ENCODE measurements around the gene DMD.
"Not testable (repeated sequence)": the region's sequence is repeated elsewhere in the genome, so short reads cannot be mapped to it uniquely, and the experiment has no call there.

The DMD gene

DNA sequence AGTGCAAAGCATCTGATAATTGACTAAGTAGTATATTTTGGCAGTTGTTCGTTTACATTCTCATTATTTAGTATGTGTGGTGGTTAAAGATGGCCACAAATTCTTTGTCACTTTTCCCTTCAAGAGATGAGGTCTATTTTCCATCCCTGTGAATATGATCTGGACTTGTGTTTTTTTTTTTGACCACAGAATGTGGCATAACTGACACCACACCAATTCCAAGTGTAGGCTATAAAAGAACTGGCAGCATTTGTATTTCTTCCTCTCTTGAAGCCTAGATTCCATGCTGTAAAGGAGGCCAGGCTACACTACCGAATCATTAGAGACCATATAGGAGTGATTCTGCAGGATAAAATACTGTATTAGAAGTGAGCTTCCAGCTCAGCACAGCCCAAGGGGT, 596.6 kb downstream of the DMD start:
- no peak for DNase-seq (ENCODE audit: low read depth)

DNA sequence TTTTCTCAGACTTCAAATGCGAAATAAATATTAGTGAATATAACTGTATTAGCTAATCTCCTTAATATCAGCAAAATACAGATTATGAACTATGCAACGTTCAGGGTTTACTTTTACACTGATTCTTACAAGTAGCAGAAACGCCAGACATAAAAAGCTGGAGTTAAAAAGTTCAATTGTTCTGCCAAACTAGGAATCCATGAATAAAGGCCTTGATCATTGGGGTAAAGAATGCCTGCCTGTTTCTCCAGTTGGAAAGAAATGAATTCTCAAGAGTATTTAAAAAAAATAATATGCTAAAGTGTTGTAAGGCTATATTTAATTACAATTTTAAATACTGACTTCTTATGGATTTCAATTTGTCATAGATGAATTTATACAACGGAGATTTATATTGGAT, 612.2 kb downstream of the DMD start:
- DNase-seq (ENCODE audit: low read depth) = no peak

DNA sequence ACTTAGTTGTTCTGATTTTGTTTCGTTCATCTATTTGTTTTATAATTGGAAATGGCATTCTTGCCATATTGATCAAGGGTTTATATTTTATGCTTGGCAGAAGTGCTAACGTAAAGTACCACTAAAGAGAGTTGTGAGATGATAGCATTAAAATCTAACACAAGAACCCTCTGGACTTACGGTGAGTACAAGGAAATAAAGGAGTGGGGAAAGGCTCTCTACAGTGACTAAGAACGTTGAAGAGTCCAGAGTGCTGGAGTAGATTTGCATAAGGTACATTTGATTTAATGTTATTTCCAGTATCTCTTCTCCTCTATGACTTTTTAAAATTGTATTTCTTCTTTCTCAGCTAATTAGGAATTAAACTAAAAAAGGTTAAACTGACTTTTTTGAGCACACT, 612.6 kb downstream of the DMD start:
- no peak for DNase-seq (ENCODE audit: low read depth)

DNA sequence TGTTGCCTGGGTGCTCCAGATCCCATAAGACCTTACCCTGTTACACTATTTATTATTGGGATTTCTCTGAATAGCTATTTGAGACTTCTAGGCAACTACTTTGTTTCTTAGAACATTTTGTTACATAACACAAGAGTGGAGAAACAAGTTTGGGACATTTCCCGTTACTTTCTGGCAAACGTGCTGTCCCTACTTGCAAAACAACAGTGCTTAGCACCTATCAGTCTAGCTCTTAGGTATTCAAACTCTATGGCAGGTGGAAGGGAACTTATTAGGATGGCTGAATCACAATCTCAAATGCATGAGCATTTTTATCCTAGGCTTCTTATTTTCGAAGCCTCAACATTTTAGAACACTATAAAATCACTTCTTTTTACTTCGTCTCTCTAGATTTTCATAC, 613.6 kb downstream of the DMD start:
- DNase-seq (ENCODE audit: low read depth) = no peak

DNA sequence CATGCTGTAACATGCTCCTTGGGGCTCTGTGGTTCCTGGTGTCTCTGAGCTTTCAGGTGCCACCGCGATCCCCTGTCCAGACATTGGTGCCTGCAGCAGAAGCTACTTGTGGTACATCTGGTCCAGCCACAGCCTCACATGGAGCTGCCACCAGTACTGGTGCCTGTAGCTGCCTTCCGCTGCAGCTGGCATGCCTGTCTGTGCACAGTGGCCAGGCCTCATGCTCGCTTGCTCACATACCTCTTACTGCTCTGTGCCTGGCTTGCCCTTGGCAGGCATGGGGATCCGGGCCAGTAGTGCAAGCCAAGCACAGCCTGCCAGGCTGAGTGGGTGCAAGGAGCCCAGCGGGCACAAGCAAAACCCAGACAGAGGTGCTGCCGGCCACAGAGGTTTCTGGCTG, 618.6 kb downstream of the DMD start:
- DNase-seq (ENCODE audit: low read depth) = no peak

DNA sequence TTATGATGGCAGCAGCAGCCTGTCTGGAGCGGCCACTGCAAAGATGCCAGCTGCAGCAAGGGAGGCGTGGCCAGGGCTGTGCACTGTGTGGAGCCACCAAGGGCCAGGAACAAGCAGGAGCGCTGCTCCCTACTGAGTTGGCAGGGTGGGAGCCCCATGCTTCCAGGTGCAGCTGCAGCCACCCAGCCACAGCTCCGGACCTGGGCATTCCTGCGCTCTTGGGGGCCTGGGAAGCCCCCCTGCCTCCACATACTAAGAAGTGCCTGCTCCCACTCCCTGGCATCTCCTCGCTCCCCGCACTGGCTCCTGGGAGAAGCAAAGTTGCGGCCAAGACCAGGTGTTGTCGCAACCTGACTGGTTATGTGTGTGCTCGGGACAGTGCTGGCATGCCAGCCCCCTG, 619.8 kb downstream of the DMD start:
- DNase-seq (ENCODE audit: low read depth) = no peak

DNA sequence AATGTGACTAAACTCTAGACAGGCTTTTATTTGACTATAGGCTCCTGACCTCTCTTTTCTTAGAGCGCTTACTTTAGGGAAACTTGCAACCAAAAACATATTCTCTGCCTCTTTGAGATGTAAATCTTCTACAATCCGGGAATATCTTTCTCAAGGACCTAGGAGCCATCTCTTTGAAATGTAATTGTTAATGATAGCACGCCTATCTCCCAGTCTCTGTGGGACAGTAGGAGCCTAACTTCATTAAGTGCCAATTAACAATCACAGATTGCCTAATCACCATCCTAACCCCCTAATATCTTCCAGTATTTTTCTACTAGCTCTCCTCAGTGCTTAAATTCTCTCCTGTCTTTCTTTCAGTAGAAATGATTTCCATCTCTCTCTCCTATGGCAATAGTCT, 628.6 kb downstream of the DMD start:
- no peak for DNase-seq (ENCODE audit: low read depth)

DNA sequence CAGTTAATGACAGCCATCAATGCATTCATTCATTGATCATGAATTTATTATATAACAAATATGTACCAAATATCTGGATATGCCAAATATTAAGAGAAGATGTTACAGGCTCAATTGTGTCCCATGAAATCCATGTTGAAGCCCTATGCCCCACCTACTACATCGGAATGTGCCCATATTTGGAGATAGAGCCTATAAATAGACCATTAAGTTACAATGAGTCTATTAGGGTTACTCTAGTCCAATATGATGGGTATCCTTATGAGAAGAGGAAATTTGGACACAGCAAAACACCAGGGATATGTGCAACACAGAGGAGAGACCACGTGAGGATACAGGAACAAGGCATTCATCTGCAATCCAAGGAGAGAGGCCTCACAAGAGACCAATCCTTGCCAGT, 634.5 kb downstream of the DMD start:
- DNase-seq (ENCODE audit: low read depth) = no peak

DNA sequence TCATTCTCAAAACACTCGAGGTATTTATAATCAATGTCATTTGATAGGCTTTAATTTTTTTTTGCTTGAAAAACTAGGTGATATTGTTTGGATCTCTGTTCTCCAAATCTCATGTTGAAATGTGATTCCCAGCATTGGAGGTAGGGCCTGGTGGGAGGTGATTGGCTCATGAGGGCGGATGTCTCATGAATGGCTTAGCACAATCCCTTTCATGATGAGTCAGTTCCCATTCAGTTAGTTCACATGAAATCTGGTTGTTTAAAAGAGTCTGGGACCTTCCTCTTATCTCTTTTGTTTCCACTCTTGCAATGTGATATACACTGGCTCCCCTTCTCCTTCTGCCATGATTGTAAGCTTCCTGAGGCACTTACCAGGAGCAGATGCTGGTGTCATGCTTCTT, 638.7 kb downstream of the DMD start:
- DNase-seq (ENCODE audit: low read depth) = no peak

DNA sequence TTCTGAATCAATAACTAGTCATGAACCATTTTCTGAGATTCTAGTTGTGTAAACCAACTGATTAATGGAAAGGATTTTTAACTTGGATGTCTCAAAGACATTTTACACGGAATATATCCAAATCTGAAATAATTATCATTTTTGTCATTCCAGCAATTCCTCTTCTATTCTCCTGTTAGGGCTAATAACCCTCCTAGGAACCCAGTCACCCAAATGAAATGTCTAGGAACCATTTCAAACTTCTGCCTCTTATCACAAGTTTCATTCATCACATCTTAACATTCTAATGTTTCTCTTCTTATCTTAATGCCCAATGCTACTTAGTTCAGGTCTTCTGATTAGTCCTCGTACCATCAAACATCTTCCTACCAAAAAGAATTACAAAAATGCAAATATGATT, 639.8 kb downstream of the DMD start:
- DNase-seq (ENCODE audit: low read depth) = no peak

DNA sequence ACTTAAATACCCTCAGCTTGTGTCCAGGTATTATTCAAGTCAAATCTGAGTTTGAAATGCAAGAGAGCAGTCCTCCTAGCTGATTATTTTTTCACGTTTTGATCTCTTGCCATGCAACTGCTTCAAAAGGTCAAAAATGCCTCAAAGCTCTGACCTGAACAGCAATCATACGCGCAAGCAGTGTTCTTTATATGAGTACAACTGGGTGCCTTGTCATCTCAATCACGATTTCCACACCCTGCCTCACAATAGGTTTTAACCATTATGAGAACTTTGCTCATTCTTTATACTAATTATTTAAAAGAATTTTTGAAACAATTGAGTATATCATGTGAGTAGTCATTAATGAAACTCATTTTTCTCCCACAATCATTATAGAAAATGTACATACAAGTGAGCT, 649.1 kb downstream of the DMD start:
- no peak for DNase-seq (ENCODE audit: low read depth)

DNA sequence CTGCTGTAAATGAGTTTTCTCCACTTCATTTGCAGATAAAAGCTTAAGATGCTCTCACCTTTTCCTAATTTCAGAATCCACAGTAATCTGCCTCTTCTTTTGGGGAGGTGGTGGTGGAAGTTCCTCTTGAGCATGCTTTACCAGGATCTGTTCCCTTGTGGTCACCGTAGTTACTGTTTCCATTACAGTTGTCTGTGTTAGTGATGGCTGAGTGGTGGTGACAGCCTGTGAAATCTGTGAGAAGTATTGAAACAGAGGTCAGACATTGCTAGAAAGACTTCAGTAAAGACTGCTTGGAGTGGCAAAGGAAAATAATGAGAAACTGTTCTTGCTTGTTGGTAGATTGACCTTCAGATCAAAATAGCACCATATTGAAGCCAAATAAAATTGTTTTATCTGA, 666.2 kb downstream of the DMD start:
- no peak for DNase-seq (ENCODE audit: low read depth)

DNA sequence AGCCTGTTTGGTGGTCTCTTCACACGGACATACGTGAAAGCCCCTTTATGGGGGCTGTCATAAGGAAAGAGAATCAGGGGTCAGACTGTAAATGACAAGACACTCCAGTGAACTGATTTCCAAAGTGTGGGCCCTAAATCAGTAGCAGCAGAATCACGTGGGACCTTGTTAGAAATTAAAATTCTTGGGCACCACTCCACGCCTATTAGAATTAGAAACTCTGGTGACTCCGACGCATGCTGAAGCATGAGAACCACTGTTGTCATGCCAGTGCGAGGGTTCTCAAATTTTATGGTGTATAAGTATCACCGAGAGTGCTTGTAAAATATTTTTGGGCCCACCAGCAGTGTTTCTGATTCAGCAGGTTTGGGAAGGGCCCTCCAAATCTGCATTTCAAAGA, 672.8 kb downstream of the DMD start:
- no peak for DNase-seq (ENCODE audit: low read depth)

DNA sequence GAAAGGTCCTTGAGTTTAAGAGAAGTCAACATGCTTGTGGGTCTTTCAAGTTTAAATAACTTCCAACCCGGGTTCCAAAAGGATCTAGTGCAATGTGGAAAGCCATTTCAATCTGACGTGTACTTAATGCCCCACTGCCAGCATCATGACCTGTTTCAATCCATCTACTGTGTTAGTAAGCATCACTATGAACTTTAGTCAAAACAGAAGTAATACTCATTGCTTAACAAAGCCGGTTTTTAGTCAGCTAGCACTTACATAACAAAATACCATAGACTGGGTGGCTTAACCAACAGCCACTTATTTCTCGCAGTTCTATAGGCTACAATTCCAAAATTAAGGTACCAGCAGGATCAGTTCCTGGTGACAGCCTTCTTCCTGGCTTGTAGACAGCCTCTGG, 677.5 kb downstream of the DMD start:
- DNase-seq (ENCODE audit: low read depth) = no peak

DNA sequence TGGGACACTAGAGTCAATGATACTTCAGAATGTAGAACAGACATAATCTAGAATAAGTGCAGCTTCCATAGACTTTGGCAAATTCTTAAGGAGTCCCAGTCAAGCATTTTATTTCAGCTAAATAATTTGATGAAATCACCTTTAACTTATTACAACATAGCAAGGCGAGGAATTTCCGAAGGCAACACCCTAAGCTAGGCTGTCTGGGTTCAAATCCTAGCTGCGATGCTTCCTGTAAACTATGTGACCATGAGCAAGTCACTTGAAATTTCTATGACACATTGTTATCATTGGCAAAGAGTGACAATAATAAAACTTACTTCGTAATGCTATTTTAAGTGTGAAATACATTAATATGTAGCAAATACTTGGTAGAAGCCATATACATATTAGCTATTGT, 679.1 kb downstream of the DMD start:
- no peak for DNase-seq (ENCODE audit: low read depth)

DNA sequence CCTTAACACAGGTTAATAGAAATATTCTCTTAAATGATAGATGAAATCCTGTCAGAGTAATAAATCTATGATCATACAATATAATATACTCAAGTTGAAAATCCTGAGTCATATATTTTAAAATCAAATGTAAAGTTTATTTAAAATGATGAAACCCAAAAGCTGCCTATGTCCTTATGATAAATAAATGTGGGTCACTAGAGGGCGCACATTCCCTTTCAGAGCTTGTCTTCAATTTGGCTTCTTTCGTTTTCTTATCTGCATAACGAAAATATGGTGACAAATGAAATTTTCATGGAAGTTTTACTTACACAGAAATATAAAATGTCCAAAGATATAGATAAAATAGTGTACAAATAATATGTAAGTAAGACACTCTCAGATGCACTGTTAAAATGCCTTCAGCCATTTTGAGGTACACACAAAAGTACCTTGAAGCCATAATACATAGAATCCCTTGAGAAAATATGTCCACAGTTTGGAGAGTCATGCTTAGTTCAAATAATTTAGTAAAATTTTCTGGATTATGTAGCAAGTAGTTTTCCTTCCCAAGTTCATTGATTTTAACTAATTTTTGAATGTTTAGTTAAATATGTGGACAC, 680.4 kb downstream of the DMD start:
- no peak for DNase-seq (ENCODE audit: low read depth)

DNA sequence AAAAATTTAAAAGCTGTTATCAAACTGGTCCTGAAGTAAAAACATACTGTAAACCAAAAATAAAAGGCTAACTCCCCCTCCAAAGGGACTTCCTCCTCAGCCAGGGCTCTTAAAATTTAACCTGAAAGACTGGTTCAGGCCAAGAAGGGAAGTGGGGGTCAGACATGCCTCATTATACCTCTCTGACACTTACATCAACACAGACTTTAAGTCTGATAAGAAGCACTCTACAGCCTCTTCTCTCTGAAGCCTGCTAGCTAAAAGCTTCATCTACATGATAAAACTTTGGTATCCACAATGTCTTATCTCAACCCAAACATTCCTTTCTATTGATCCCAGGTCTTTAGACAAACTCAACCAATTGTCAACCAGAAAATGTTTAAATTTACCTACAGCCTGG, 682.9 kb downstream of the DMD start:
- DNase-seq (ENCODE audit: low read depth) = not testable (repeated sequence)

DNA sequence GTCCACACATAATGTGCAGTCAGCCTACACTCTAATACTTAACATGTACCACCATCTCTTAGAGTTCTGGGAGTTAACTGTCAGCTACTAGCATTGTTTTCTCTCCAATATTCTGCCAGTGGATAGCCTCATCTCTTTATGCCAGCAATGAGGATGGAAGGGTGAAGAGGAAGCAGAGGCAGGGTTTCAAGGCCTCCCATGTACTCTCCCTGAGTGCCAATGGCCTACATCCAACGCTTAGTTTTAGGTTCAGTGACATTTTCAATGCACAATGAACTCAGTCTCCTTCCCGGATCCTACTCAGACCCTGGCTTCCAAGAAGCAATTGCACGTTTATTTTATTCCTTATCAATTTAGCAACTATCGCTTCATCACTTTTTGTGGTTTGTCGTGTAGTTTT, 686.1 kb downstream of the DMD start:
- no peak for DNase-seq (ENCODE audit: low read depth)

DNA sequence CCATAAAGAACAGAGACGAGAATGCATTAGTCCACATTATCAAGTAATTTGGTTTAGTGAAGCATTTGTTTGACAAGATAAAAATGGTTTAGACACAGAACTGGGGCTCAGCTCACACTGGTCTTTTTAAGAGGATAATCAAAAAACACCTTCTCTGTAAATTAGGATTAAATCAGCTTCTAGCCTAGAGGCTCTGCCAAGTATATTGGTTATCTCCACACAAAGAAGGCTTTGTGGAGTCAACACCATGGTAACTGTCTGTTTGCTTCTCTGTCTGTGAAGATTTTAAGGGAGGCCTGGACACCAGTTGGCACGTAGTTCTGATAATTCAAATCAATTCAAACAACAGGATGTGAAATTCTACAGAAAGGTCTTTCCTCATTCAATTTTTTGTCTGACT, 687.0 kb downstream of the DMD start:
- no peak for DNase-seq (ENCODE audit: low read depth)

DNA sequence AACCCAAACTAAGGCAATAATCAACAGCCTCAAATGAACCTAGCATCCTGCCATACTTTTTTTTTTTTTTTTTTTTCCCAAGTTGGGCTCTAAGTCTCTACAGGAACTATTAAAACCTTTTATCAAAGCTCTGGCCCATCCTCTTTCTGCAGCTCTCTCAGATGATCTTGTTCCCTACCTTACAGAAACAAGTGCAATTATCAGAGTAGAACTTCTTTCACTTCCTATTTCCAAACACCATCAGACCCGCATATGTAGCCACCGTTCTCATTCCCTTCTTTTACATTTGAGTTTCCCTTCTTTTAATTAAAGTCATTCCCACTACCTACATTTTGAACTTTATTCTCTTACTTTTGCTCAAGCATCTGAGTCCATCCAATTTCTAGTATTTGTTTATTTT, 690.6 kb downstream of the DMD start:
- no peak for DNase-seq (ENCODE audit: low read depth)

DNA sequence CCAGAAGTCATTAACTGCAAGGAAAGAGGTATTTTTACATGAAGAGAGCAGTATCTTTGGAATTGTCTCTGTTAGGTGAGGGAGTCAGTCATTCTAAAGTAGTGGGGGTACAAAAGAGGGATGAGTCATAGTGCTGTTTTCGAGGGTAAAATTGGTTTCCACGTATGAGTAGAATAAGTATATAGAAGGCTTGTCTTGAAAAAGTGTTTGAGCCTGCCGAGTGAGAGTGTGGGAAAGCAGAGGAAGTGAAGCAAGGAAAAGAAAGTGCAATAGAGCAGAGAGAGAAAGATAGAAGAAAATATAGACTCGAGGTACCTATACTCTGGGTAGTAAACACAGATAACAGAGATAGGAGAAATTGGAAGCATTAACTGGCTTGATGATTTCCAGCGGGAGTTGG, 696.4 kb downstream of the DMD start:
- no peak for DNase-seq (ENCODE audit: low read depth)

DNA sequence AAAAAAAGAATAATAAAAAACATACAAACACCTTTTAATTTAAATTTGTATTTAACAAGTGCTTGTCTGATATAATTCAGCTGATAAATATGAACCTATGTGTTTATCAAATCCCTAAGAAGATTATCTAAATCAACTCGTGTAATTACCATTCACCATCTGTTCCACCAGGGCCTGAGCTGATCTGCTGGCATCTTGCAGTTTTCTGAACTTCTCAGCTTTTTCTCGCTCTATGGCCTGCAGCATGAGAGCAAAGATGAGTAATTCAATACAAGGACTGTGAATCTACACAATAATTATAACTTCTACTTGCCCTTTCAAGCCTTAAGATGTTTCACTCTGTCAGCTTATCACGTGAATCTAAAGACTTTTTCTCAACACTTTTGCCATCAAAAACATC, 709.7 kb downstream of the DMD start:
- DNase-seq (ENCODE audit: low read depth) = no peak

DNA sequence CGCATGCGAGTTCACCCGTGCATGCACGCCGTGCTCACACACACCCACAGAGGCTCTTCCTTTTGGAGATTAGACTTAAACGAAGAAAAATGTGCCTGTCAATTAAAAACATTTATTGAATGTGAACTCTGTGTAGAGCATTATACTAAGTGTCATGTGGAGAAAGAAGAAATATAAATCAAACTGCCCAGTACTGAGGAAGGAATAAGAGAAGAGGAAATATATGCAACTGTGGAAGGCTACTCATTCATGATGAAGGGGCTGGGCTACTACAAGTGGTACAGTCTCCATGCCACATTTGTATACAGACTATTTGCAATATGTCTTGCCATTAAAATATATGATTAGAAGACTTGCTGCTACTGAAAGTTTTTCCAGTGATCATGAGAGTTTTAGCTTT, 714.7 kb downstream of the DMD start:
- no peak for DNase-seq (ENCODE audit: low read depth)

DNA sequence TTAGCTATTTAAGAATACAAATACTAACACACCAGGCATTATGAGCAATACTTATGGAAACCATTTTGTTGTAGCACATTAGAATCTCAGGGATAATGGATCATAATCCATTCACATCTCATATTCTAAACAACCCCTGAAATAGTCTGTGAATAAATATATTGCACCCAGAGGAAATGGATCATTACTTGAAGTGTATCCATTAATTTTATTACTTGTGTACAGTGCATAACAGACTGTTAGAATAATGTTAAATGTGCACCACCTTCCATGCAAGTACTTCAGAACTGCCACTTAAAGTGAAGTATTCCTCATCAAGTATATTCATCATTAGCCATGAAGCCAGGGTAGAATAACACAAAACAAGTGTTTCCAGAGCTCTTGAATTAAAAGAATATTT, 715.5 kb downstream of the DMD start:
- no peak for DNase-seq (ENCODE audit: low read depth)

DNA sequence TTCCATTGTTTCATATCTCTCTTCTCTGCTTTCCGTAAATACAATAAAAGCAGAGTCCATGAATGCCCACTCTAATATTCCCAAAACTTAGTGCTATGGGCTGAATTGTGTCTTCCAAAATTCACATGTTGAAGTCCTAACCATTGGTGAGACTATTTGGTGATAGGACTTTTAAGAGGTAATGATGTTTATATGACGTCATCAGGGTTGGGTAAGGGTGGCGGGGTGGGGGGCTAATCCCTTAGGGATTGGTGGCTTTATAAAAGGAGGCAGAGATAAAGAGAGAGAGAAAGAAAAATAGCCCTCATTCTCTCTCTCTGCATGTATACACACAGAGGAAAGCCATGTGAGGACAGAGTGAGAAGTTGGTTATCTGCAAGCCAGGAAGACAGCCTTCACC, 722.2 kb downstream of the DMD start:
- no peak for DNase-seq (ENCODE audit: low read depth)
